GM19240 (cell line): ENCODE measurements around the gene ALDH16A1.
A peak's percentile ranks its signal among the peaks of the same experiment; 100 is the strongest.

Experiments
- DNase-seq: peaks from one replicate; pipeline ENCODE4 v3.0.0; 2011; ENCODE audit warnings: low spot score; ENCODE audit not compliant: insufficient read length

The ALDH16A1 gene

GRCh38 chr19:49453013-49453756 is at the start of gene ALDH16A1:
Gene ALDH16A1, plus strand, starts transcription at chr19:49453225. Its CDS starts 107 bp downstream, at chr19:49453332.
- DNase-seq, result peak; percentile 98

DNA sequence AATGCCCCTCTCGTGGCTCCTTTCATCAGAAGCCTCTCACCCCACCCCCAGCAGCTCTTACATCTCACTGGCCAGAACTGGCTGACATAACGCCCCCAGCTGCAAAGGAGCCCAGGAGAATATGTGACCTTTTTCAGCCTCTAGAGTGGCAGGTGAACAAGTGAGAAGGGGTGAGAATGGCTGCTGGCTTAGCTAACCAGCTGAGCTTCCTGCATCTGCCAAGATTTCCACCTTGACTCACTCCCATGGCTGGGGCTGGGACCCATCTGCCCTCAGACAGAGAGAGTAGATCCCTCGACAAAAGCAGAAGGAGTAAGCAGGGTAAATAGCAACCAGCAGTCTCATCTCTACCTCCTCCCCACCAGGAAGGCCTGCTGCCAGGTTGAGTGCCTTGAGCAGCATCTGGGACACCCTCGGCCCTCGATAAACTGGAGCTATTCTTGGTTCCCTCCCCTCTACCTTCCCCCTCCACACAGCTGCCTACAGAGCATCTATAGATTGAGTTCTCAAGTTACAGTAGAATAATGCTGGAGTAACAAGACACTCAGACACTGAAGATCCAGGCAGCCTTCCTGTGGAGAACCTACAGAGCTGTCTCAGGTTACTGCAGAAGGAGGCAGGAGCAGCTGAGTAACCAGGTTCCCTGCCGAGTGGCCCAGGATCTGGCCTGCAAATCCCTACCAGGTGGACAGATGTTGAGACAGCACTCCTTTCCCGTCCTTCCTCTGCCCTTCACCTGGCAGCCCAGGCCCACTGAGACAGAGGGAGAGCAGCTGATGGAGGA is 49.4 kb upstream of the ALDH16A1 start:
- no peak for DNase-seq

DNA sequence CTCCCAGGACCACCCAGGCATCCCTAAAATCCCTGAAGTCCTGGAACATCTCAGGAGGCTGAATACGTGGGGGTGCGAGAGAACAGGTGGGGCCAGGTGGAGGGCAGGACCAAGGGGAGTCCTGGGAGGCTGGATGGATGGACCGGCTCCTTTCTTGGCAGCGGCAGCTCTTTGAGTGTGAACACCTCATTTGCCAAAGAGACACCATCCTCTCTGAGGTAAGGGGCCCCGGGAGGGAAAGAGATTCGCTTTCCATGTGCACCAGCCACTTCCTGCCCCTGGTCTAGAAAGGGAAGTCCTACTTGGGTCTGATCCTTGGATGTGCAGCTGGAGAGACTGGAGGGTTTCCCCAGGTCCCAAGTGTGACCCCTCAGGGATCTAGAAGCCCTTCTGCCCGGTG is 45.9 kb upstream of the ALDH16A1 start:
- no peak for DNase-seq

- DNase-seq, result no peak
Observed at GRCh38 chr19:49407482-49408015, 45.5 kb upstream of the ALDH16A1 start.

GRCh38 chr19:49408816-49409440 is 44.1 kb upstream of the ALDH16A1 start:
- no peak for DNase-seq

GRCh38 chr19:49409441-49410029 is 43.5 kb upstream of the ALDH16A1 start:
- DNase-seq, result no peak

DNA sequence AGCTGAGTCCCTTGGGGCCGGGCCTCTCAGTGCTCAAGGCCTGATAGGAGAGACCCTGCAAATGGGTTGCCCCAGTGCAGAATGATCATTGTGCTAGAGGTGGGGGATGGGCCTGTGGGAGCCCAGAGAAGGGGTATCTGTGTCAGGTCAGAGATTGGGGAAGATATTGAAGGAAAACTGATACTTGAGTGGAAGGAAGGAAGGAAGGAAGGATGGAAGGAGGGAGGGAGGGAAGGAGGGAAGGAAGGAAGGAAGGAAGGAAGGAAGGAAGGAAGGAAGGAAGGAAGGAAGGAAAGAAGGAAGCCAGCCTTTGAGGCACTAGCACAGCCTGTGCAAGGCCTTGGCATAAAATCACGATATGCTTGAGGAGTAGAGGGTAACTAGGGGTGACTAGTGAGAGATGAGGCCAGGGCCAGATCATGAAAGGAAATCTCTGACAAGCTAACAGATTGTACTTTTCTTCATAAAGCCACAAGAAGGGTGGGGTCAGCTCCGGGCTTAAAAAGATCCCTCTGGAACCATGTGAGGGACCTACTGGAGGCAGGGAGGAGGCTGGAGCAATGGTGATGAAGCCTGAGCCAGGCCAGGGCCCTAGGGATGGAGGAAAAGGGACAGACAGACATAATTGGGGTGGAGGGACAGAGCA is 41.2 kb upstream of the ALDH16A1 start:
- no peak for DNase-seq

DNA sequence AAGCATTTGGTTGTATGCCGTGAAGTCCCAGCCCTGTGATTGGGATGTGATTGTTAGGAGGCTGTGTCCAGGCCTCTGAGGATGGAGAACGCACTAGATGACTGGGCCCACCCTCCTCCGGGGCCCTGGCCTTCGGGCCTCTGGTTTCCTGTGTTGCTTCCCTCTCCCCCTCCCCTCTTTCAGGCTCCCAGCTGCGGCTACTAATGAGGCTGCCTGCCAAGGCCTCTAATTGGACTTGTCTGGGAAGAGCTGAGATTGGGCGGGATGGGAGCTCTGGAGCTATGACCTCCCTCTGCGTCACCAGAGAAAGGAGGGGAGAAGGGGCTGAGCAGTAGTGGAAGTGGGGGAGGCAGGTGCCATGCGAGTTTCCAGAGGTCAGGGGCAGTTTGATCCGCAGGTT is 39.7 kb upstream of the ALDH16A1 start:
- DNase-seq, result no peak

- no peak for DNase-seq
Observed at GRCh38 chr19:49414256-49414655, 38.8 kb upstream of the ALDH16A1 start.

DNA sequence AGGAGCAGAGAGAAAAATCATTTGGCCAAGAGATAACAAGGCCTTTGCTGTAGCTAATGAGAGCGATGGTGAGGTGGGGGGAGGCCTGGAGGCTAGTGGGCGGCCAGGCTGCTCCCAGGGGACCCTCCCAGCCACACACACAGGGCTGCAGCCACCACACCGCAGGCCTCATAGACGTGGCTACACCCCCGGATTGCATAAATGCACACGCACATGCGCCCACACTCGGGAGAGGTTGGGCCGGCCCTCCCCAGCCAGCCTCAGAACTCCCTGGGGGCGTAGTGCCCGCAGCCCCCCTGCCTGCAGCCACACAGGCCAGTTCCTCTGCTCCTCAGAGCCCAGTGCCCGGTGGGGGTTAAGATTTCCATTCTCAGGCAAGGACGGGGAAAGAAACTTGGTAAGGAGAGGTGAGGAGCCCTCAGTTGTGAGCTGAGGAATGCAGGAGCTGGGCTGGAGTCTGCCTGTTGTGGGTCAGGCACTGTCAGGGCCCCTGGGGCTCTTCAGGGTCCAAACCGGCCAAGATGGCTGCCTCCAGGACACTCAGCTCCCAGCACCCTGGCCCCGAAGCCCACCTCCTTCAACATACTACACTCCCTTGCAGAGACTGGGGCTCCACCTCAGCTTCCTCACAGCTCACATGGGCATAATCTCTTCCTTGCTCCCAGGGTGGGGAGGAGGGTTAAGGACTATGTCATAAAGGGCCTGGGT is 37.8 kb upstream of the ALDH16A1 start:
- DNase-seq, result no peak

GRCh38 chr19:49415810-49416200 is 37.2 kb upstream of the ALDH16A1 start:
- DNase-seq, result no peak

DNA sequence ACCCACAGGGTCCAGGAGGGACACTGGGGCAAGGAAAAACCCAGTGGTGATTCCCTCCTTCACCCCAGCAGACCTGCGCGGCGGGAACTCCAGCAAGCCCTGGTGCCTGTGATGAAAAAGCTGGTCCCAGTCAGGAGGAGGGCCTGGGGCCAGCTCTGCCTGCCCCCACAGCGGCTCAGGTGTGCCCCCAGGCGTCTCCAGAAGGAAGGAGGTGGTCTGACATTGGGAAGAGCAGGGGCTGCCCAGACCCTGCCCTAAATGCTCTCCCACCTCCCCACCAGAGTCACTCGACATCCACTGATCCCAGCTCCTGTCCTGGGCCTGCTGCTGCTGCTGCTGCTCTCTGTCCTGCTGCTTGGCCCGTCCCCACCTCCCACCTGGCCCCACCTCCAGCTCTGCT is 35.9 kb upstream of the ALDH16A1 start:
- DNase-seq, result no peak

GRCh38 chr19:49418511-49418910 is 34.5 kb upstream of the ALDH16A1 start:
- no peak for DNase-seq

GRCh38 chr19:49419173-49419572 is 33.9 kb upstream of the ALDH16A1 start:
- DNase-seq, result no peak

DNA sequence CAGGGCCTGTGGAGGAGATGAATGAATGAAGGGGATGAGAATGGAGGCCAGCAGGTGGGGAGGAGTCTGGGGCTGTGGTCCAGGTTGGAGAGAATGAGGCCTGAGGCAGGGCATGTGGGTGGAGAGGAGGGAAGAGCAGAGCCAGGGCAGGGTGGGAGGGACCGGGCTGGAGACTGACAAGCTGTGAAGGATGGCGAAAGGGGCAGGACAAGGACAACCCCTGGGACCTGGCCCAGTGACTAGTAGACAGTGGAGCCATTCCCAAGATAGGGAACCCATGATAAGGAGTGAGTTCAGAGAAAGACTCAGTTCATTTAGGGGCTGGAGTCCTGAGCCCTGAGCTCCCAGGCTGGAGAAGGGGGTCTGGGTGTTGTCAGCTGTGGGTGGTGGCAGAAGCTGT is 32.8 kb upstream of the ALDH16A1 start:
- no peak for DNase-seq

DNA sequence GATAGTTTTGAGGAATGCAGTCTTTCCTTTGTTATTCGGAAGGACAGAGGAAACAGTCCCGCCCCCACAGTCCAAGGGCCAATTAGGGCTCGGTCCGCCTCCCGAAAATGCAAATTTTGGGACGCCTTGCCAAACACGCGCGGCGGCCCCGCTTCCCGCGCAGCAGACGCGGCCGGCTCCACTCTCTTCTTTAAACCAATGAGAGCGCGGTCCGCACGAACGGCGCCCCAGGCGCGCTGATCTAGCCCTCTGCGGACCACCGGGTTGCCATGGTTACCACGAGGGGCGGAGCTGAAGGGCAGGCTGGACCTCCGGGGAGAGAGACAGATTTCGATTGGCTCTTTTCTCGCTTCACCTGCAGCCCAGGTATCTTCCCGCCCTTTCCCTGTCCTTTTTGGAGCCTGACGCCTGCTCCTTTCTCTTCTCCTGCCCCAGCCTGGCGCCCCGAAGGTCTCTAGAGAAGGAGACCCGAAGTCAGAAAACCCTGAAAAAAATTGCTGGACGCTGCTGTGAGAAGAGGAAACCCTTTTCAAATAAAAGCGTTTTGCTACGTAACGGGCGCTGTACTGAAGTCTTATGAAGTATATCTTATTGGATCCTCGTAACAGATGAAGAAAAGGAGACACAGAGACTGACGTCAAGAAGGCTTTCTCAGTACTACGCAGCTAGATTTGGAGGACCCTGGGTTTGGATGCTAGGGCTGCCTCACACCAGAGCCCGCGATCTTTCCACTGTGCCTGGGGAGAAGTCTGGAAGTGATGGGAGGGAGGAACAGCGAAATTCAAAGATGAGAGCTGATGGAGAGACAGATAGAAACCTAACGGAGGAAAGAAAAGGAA is 31.8 kb upstream of the ALDH16A1 start:
- no peak for DNase-seq

DNA sequence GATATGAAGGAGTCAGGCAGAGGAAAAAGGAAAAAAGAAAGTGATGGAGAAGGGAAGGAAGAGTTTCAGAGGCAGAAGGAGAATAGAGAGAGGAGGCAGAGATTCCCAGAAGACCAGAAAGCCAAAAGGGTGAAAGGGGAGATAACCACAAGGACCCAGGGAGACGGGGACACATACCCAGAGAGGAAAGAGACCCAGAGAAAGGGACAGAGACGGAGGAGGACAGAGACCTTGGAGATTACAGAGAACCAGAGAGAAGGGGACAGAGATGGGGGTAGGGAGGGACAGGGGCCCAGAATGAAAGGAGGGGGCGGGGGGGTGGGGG is 31.2 kb upstream of the ALDH16A1 start:
- DNase-seq, result no peak

GRCh38 chr19:49422407-49423070 is 30.5 kb upstream of the ALDH16A1 start:
- no peak for DNase-seq
